HepG2 (cell line): Measurements from ENCODE around the gene CETN2. TPM values are rescaled to one million over a fixed set of nuclear protein-coding genes. Genes with fewer than 3 reads are reported as not detected.

ENCODE experiments used
- ATAC-seq: fragments of 200-7000 bp; cut with Tn5 transposase; 3 replicates; pipeline ENCODE4 v1.9.1; 2020; ENCODE audit warnings: mild to moderate bottlenecking, moderate library complexity
- BruUV-seq: library from RNA; stranded (reverse); fragments of 400-500 nt; replicated peaks from 2 replicates; lab custom pipeline; 2021; lab: Mats Ljungman, UMichigan
- CTCF ChIA-PET: fragments of 300-600 bp; formaldehyde crosslinking; extraction: SDS; loops from one replicate; lab custom pipeline; 2021; ENCODE audit warnings: low total read pairs, inconsistent platforms, low intra/inter-chr PET ratio; lab: Yijun Ruan, JAX
- POLR2A ChIA-PET: fragments of 350-600 bp; sonication (Branson Sonifier 250); formaldehyde crosslinking; loops from one replicate; lab custom pipeline; 2020; ENCODE audit warnings: antibody characterized with exemption, inconsistent platforms; lab: Yijun Ruan, JAX
- DNase-seq: peaks from one replicate; pipeline ENCODE4 v3.0.0-alpha.2; 2015; ENCODE audit warnings: low spot score
- FAIRE-seq: peaks from 3 replicates; lab custom pipeline; 2011; peaks lifted over from hg19 to GRCh38; lab: Jason Lieb, UNC
- H2AFZ ChIP-seq: one replicate; pipeline ENCODE4 v1.6.1; 2011; ENCODE audit warnings: low read length, inconsistent platforms
- H3K27ac ChIP-seq: fragments of 300-600 bp; 3 replicates; pipeline ENCODE4 v1.8.0; 2011; ENCODE audit warnings: mixed run types, mild to moderate bottlenecking, mixed read lengths, low read length, inconsistent platforms; ENCODE audit not compliant: insufficient read depth; ENCODE audit errors: extremely low read length
- H3K27me3 ChIP-seq, 2 experiments: fragments of 200-600 bp in 1 of 2; 2 replicates in 1 of 2; 3 replicates in 1 of 2; pipeline versions ENCODE4 v1.6.0 to v1.8.0; 2011; ENCODE audit warnings: low read length in 2 of 2, mild to moderate bottlenecking in 2 of 2, moderate library complexity in 2 of 2, inconsistent platforms in 1 of 2; ENCODE audit not compliant: insufficient read depth in 2 of 2, control insufficient read depth in 1 of 2
- H3K36me3 ChIP-seq, 2 experiments: fragments of 200-600 bp in 1 of 2; replicated peaks in 1 of 2; 2 replicates in 1 of 2; 3 replicates in 1 of 2; pipeline versions ENCODE4 v1.5.1 to v1.8.0; 2011; ENCODE audit warnings: low read length in 2 of 2, inconsistent platforms in 1 of 2; ENCODE audit not compliant: insufficient read depth in 2 of 2, control insufficient read depth in 1 of 2
- H3K4me1 ChIP-seq: 2 replicates; pipeline ENCODE4 v1.5.1; 2012; ENCODE audit warnings: low read length, inconsistent platforms; ENCODE audit not compliant: insufficient read depth
- H3K4me2 ChIP-seq: 2 replicates; pipeline ENCODE4 v1.6.0; 2011; ENCODE audit warnings: low read depth, low read length, inconsistent platforms
- H3K4me3 ChIP-seq, 3 experiments: fragments of 200-600 bp in 1 of 3; sonication (generic), shearing (Covaris generic) in 1 of 3; replicated peaks in 1 of 3; 2 replicates each; pipeline ENCODE4 v1.5.1; 2011 to 2016; ENCODE audit warnings: low read length in 3 of 3, inconsistent platforms in 2 of 3, low read depth in 2 of 3, mild to moderate bottlenecking in 2 of 3, control low read depth in 1 of 3, mixed read lengths in 1 of 3; ENCODE audit not compliant: insufficient read depth in 1 of 3
- H3K79me2 ChIP-seq: one replicate; pipeline ENCODE4 v1.6.1; 2011; ENCODE audit warnings: low read length, inconsistent platforms; ENCODE audit not compliant: insufficient read depth
- H3K9ac ChIP-seq: 2 replicates; pipeline ENCODE4 v1.6.0; 2011; ENCODE audit warnings: mild to moderate bottlenecking, low read depth, low read length, inconsistent platforms; ENCODE audit not compliant: insufficient read depth
- H3K9me3 ChIP-seq: 2 replicates; pipeline ENCODE4 v1.5.1; 2012; ENCODE audit warnings: mild to moderate bottlenecking, low read length
- H4K20me1 ChIP-seq: 2 replicates; pipeline ENCODE4 v1.6.0; 2011; ENCODE audit warnings: inconsistent platforms, mild to moderate bottlenecking, low read length, moderate library complexity; ENCODE audit not compliant: insufficient read depth
- CHD2 ChIP-seq: IDR thresholded peaks from 2 replicates; pipeline ENCODE4 v1.6.1; 2011; ENCODE audit warnings: low read depth, low read length, improper control_type of control experiment
- NFYB ChIP-seq: sonication (generic); formaldehyde crosslinking; IDR thresholded peaks from 2 replicates; pipeline ENCODE4 v1.4.0; 2020; ENCODE audit warnings: missing genetic modification reagents
- ZFP82 ChIP-seq: sonication (generic); formaldehyde crosslinking; IDR thresholded peaks from 2 replicates; pipeline ENCODE4 v1.5.1; 2020; ENCODE audit warnings: mild to moderate bottlenecking, missing genetic modification reagents, borderline replicate concordance
- ZKSCAN5 ChIP-seq: sonication (generic); formaldehyde crosslinking; IDR thresholded peaks from 2 replicates; pipeline ENCODE4 v1.5.1; 2020; ENCODE audit warnings: mild to moderate bottlenecking, missing genetic modification reagents
- WGBS: methylation state at CpG from one replicate; pipeline ENCODE4 v1.1.6; 2017; ENCODE audit warnings: low lambda C conversion rate; 5-methylcytosine and 5-hydroxymethylcytosine counted together
- in situ Hi-C: cut with HindIII; loops from 2 replicates; pipeline ENCODE4 v1.10.0; 2017; ENCODE audit warnings: low pct_unique_long_range_greater_than_20kb; ENCODE audit not compliant: extremely low pct_ligation_motif_present
- intact Hi-C: fragments of 100-400 bp; cut with micrococcal nuclease; formaldehyde crosslinking; loops from one replicate; pipeline ENCODE4 v1.10.0; 2022; ENCODE audit not compliant: unreplicated experiment
- polyA plus RNA-seq, 8 experiments: library from polyadenylated mRNA; depleted of rRNA in 3 of 8; stranded (reverse) in 7 of 8; unstranded in 1 of 8; fragments of >200 nt; fragmentation: Illumina TruSeq in 4 of 8; extraction: Trizol in 4 of 8; gene quantifications; 2 replicates each; pipeline versions ENCODE4 v1.2.1 to v1.2.3, GENCODE V29; 2011 to 2016; ENCODE audit warnings: low read depth in 4 of 8, missing spikeins in 1 of 8, mixed read lengths in 1 of 8; ENCODE audit not compliant: insufficient read depth in 1 of 8
- total RNA-seq, 5 experiments: library from RNA; depleted of rRNA; stranded (reverse); fragments of >200 nt; fragmentation: Illumina TruSeq; extraction: Trizol; gene quantifications; 2 replicates each; pipeline ENCODE4 v1.2.3, GENCODE V29; 2016; ENCODE audit warnings: low read depth in 1 of 5
- TF ChIP-seq, protein P1 (sequence below): sonication (generic); formaldehyde crosslinking; IDR thresholded peaks from 2 replicates; pipeline ENCODE4 v1.5.0; 2020; ENCODE audit warnings: mild to moderate bottlenecking, low read depth, missing genetic modification reagents, borderline replicate concordance
- TF ChIP-seq, protein P2 (sequence below), 2 experiments: fragments of 450-650 bp in 1 of 2; sonication (generic) in 1 of 2; formaldehyde crosslinking; IDR thresholded peaks; 2 replicates each; pipeline versions ENCODE4 v1.5.0 to v1.8.0; 2020 to 2022; ENCODE audit warnings: mild to moderate bottlenecking in 1 of 2, missing genetic modification reagents in 1 of 2
- TF ChIP-seq, protein P3 (sequence below): sonication (generic); formaldehyde crosslinking; conservative IDR thresholded peaks from 2 replicates; pipeline ENCODE4 v1.8.0; 2022; ENCODE audit warnings: mild to moderate bottlenecking, moderate library complexity, missing genetic modification reagents
- TF ChIP-seq, protein P4 (sequence below): sonication (generic); formaldehyde crosslinking; IDR thresholded peaks from 2 replicates; pipeline ENCODE4 v1.5.0; 2020; ENCODE audit warnings: mild to moderate bottlenecking, missing genetic modification reagents, borderline replicate concordance

Gene CETN2
- total and polyA plus RNA-seq, 2 of the 13 experiments (the other 11 are each of a cell fraction or from before 2014, with no cell fraction given), result 17.2 to 85.4 TPM

DNA sequence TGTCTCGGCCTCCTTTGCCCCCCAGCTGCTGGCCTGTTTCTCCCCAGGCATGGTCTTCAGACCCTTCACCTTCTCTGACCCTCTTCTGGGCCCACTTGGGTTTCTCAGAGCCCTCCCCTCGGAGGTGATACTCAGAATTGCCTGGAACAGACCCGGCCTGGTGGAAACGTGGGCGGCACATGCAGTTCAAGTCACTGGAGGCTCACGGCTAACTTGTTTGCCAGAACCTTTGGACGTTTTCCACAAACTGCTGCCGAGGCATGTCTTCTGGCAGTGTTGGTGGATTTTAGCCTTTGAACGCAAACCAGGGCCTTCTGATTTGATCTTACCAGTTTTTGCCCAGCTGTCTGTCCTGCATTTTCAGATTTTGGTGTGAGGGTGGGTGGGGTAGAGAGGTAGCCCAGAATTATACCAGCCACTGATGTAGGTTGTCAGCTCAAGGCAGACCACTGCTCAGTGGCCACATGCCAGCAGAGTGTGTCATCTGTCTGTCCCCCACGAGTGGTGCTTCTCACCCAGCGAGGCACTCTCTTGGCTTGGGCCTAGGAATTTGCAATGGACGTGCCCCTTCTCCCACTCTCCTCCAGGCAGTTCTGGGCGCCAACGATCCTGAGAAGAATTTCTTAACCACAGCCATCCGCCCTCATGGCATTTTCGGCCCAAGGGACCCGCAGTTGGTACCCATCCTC is 34.8 kb upstream of the CETN2 start:
- ATAC-seq (no peak), DNase-seq (no peak), FAIRE-seq (no peak)
- no peak overlapping the region for H3K9ac ChIP-seq
- H2AFZ ChIP-seq, result no peak overlapping the region
- no peak overlapping the region for H3K4me3 ChIP-seq
- ChIA-PET CTCF (no interaction called here), POLR2A (no interaction called here)
- no peak overlapping the region for H3K27ac ChIP-seq
- no peaks in the 10 kb centered on the region for H3K9me3 ChIP-seq
- H3K36me3 ChIP-seq, result peaks cover 4 to 65% of the 10 kb centered on the region in 2 experiments; a peak in 4 of 5 replicates
- no peaks in the 10 kb centered on the region for H3K4me1 ChIP-seq
- no peaks in the 10 kb centered on the region for H3K79me2 ChIP-seq
- no peak overlapping the region for H3K4me2 ChIP-seq
- intact Hi-C loops (loop anchor here (5.0 kb wide), 1 partner anchor 672 kb away; no protein-coding TSS in a partner anchor), in situ Hi-C loops (no loop called here)
- no peaks in the 10 kb centered on the region for H3K27me3 ChIP-seq
- H4K20me1 ChIP-seq, result no peaks in the 10 kb centered on the region
- no TSS peak for BruUV-seq
- 98% methylated on average over 9 of the region's 17 CpGs for WGBS
- TF ChIP-seq, protein P1, sequence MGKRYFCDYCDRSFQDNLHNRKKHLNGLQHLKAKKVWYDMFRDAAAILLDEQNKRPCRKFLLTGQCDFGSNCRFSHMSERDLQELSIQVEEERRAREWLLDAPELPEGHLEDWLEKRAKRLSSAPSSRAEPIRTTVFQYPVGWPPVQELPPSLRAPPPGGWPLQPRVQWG (CRISPR knock-in tag), result no peak
- TF ChIP-seq ZKSCAN5 (CRISPR knock-in tag) (no peak), NFYB (CRISPR knock-in tag) (no peak), ZFP82 (CRISPR knock-in tag) (no peak), CHD2 (no peak)
- TF ChIP-seq, protein P2, sequence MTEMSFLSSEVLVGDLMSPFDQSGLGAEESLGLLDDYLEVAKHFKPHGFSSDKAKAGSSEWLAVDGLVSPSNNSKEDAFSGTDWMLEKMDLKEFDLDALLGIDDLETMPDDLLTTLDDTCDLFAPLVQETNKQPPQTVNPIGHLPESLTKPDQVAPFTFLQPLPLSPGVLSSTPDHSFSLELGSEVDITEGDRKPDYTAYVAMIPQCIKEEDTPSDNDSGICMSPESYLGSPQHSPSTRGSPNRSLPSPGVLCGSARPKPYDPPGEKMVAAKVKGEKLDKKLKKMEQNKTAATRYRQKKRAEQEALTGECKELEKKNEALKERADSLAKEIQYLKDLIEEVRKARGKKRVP (CRISPR knock-in tag; IDR thresholded peaks at IDR 0.05), result no peak
- TF ChIP-seq, protein P3, sequence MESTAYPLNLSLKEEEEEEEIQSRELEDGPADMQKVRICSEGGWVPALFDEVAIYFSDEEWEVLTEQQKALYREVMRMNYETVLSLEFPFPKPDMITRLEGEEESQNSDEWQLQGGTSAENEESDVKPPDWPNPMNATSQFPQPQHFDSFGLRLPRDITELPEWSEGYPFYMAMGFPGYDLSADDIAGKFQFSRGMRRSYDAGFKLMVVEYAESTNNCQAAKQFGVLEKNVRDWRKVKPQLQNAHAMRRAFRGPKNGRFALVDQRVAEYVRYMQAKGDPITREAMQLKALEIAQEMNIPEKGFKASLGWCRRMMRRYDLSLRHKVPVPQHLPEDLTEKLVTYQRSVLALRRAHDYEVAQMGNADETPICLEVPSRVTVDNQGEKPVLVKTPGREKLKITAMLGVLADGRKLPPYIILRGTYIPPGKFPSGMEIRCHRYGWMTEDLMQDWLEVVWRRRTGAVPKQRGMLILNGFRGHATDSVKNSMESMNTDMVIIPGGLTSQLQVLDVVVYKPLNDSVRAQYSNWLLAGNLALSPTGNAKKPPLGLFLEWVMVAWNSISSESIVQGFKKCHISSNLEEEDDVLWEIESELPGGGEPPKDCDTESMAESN (CRISPR knock-in tag), result no peak
- TF ChIP-seq, protein P4, sequence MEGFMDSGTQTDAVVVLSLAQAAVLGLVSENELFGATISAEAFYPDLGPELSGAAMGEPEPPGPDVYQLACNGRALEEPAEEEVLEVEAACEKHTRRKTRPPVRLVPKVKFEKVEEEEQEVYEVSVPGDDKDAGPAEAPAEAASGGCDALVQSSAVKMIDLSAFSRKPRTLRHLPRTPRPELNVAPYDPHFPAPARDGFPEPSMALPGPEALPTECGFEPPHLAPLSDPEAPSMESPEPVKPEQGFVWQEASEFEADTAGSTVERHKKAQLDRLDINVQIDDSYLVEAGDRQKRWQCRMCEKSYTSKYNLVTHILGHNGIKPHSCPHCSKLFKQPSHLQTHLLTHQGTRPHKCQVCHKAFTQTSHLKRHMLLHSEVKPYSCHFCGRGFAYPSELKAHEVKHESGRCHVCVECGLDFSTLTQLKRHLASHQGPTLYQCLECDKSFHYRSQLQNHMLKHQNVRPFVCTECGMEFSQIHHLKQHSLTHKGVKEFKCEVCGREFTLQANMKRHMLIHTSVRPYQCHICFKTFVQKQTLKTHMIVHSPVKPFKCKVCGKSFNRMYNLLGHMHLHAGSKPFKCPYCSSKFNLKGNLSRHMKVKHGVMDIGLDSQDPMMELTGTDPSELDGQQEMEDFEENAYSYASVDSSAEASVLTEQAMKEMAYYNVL, result no peak
